HCT116 (cell line): ENCODE measurements around the gene PPM1F. TPM values are rescaled to one million over a fixed set of nuclear protein-coding genes. Genes with fewer than 3 reads are reported as not detected.

ENCODE experiments used
- ATAC-seq: fragments of 200-7000 bp; cut with Tn5 transposase; 2 replicates; pipeline ENCODE4 v1.9.1; 2020; ENCODE audit warnings: mild to moderate bottlenecking, moderate library complexity
- BruUV-seq: library from RNA; stranded (reverse); fragments of 400-500 nt; replicated peaks from 2 replicates; lab custom pipeline; 2021; lab: Mats Ljungman, UMichigan
- CTCF ChIA-PET: fragments of 300-600 bp; sonication (Branson Sonifier 250); formaldehyde crosslinking; loops from one replicate; lab custom pipeline; 2021; ENCODE audit warnings: antibody characterized with exemption; lab: Charles Lee
- POLR2A ChIA-PET: fragments of 300-600, 350-600 bp; sonication (Branson Sonifier 250); formaldehyde crosslinking; loops from one replicate; lab custom pipeline; 2021; ENCODE audit warnings: antibody characterized with exemption; lab: Charles Lee
- RAD21 ChIA-PET, 2 experiments: fragments of 300-600 bp; sonication (Branson Sonifier 250); formaldehyde crosslinking; loops; one replicate each; lab custom pipeline; 2023; ENCODE audit warnings: low total read pairs in 2 of 2; ENCODE audit not compliant: uncharacterized antibody in 2 of 2, unreplicated experiment in 2 of 2, low non-redundant PET in 1 of 2; lab: Charles Lee
- DNase-seq: peaks from one replicate; pipeline ENCODE4 v3.0.0-alpha.2; 2010; ENCODE audit warnings: low read depth, low spot score
- H2AFZ ChIP-seq: fragments of 200-600 bp; shearing (Covaris generic), sonication (generic); 2 replicates; pipeline ENCODE4 v1.6.1; 2017; ENCODE audit warnings: low read depth, mixed run types, mixed read lengths, antibody characterized with exemption, low read length; ENCODE audit not compliant: poor library complexity, severe bottlenecking
- H3K27ac ChIP-seq: 2 replicates; pipeline ENCODE4 v1.5.1; 2012; ENCODE audit warnings: low read depth, low read length
- H3K27me3 ChIP-seq: fragments of 200-600 bp; sonication (generic); 2 replicates; pipeline ENCODE4 v1.6.1; 2016; ENCODE audit warnings: mixed run types, low read length, mixed read lengths; ENCODE audit not compliant: insufficient read depth
- H3K36me3 ChIP-seq, 2 experiments: fragments of 200-500 bp in 1 of 2; fragments of 200-600 bp in 1 of 2; sonication (Bioruptor generic) in 1 of 2; sonication (generic) in 1 of 2; 2 replicates each; pipeline versions ENCODE4 v1.5.1 to v1.6.1; 2014 to 2016; ENCODE audit warnings: low read length in 2 of 2, inconsistent platforms in 1 of 2, mixed read lengths in 1 of 2, mixed run types in 1 of 2; ENCODE audit not compliant: insufficient read depth in 2 of 2, control insufficient read depth in 1 of 2
- H3K4me1 ChIP-seq, 2 experiments: fragments of 200-600 bp in 1 of 2; sonication (generic) in 1 of 2; 2 replicates each; pipeline versions ENCODE4 v1.5.1 to v1.6.1; 2012 to 2017; ENCODE audit warnings: low read length in 2 of 2, inconsistent platforms in 1 of 2, mild to moderate bottlenecking in 1 of 2, mixed read lengths in 1 of 2, mixed run types in 1 of 2, moderate library complexity in 1 of 2; ENCODE audit not compliant: insufficient read depth in 2 of 2, control insufficient read depth in 1 of 2
- H3K4me2 ChIP-seq: fragments of 200-600 bp; sonication (generic); 2 replicates; pipeline ENCODE4 v1.6.1; 2017; ENCODE audit warnings: mixed run types, low read length, mixed read lengths
- H3K4me3 ChIP-seq, 2 experiments: fragments of 200-600 bp in 1 of 2; sonication (generic) in 1 of 2; replicated peaks in 1 of 2; 2 replicates each; pipeline ENCODE4 v1.5.1; 2011 to 2016; ENCODE audit warnings: low read length in 2 of 2, control low read depth in 1 of 2, low read depth in 1 of 2, mild to moderate bottlenecking in 1 of 2, mixed read lengths in 1 of 2, mixed run types in 1 of 2
- H3K79me2 ChIP-seq: fragments of 200-600 bp; sonication (generic); 2 replicates; pipeline ENCODE4 v1.6.1; 2017; ENCODE audit warnings: mild to moderate bottlenecking, mixed run types, low read length, moderate library complexity, mixed read lengths; ENCODE audit not compliant: insufficient read depth
- H3K9ac ChIP-seq: fragments of 200-600 bp; sonication (generic); 2 replicates; pipeline ENCODE4 v1.6.1; 2016; ENCODE audit warnings: low read length, mixed read lengths
- H3K9me2 ChIP-seq: fragments of 200-600 bp; sonication (generic), shearing (Covaris generic); 2 replicates; pipeline ENCODE4 v1.6.1; 2017; ENCODE audit warnings: mixed run types, mild to moderate bottlenecking, moderate library complexity; ENCODE audit not compliant: insufficient read depth
- H3K9me3 ChIP-seq, 2 experiments: fragments of 200-500 bp in 1 of 2; fragments of 200-600 bp in 1 of 2; sonication (Bioruptor generic) in 1 of 2; sonication (generic) in 1 of 2; 2 replicates each; pipeline ENCODE4 v1.6.1; 2014 to 2017; ENCODE audit warnings: low read length in 2 of 2, mixed read lengths in 2 of 2, inconsistent platforms in 1 of 2, low read depth in 1 of 2, mild to moderate bottlenecking in 1 of 2, mixed run types in 1 of 2, moderate library complexity in 1 of 2; ENCODE audit not compliant: control insufficient read depth in 1 of 2, insufficient read depth in 1 of 2
- H4K20me1 ChIP-seq: fragments of 200-600 bp; sonication (generic), shearing (Covaris generic); 2 replicates; pipeline ENCODE4 v1.6.1; 2017; ENCODE audit warnings: mixed run types, mild to moderate bottlenecking, moderate library complexity; ENCODE audit not compliant: insufficient read depth
- ATF3 ChIP-seq: IDR thresholded peaks from 2 replicates; pipeline ENCODE4 v1.6.1; 2012
- CBX3 ChIP-seq: IDR thresholded peaks from 2 replicates; pipeline ENCODE4 v1.6.1; 2012; ENCODE audit warnings: low read depth
- CEBPB ChIP-seq: IDR thresholded peaks from 2 replicates; pipeline ENCODE4 v1.6.1; 2012; ENCODE audit warnings: low read depth
- CTCF ChIP-seq, 3 experiments: fragments of 200-600 bp in 1 of 3; sonication (generic) in 1 of 3; IDR thresholded peaks in 2 of 3; conservative IDR thresholded peaks in 1 of 3; 2 replicates each; pipeline ENCODE4 v1.5.1; 2012 to 2017; ENCODE audit warnings: low read depth in 2 of 3, low read length in 2 of 3, antibody characterized with exemption in 1 of 3, borderline replicate concordance in 1 of 3, control low read depth in 1 of 3, mild to moderate bottlenecking in 1 of 3, mixed read lengths in 1 of 3, mixed run types in 1 of 3, moderate library complexity in 1 of 3; ENCODE audit not compliant: insufficient read depth in 1 of 3
- EGR1 ChIP-seq: IDR thresholded peaks from 2 replicates; pipeline ENCODE4 v1.6.1; 2012; ENCODE audit warnings: low read depth
- EZH2 ChIP-seq: fragments of 200-600 bp; sonication (generic); IDR thresholded peaks from 2 replicates; pipeline ENCODE4 v1.6.1; 2017; ENCODE audit warnings: antibody characterized with exemption, mixed run types
- EZH2phosphoT487 ChIP-seq: fragments of 200-600 bp; IDR thresholded peaks from 2 replicates; pipeline ENCODE4 v1.6.1; 2018; ENCODE audit warnings: antibody characterized with exemption, borderline replicate concordance
- FOSL1 ChIP-seq: IDR thresholded peaks from 2 replicates; pipeline ENCODE4 v1.6.1; 2012; ENCODE audit warnings: low read depth
- JUND ChIP-seq: IDR thresholded peaks from 2 replicates; pipeline ENCODE4 v1.6.1; 2012
- POLR2A ChIP-seq: IDR thresholded peaks from 2 replicates; pipeline ENCODE4 v1.7.0; 2011; ENCODE audit warnings: borderline replicate concordance; ENCODE audit not compliant: insufficient read depth, insufficient read length; ENCODE audit errors: extremely low read depth
- POLR2AphosphoS5 ChIP-seq: IDR thresholded peaks from 2 replicates; pipeline ENCODE4 v1.6.1; 2011; ENCODE audit warnings: mild to moderate bottlenecking, low read depth, low read length, moderate library complexity
- RAD21 ChIP-seq: IDR thresholded peaks from 2 replicates; pipeline ENCODE4 v1.6.1; 2012; ENCODE audit warnings: low read depth, mild to moderate bottlenecking
- SIN3A ChIP-seq: IDR thresholded peaks from 2 replicates; pipeline ENCODE4 v1.6.1; 2012; ENCODE audit warnings: low read depth
- SRF ChIP-seq: IDR thresholded peaks from 2 replicates; pipeline ENCODE4 v1.6.1; 2012; ENCODE audit warnings: low read depth
- TCF7L2 ChIP-seq: IDR thresholded peaks from 2 replicates; pipeline ENCODE4 v1.7.0; 2011; ENCODE audit warnings: borderline replicate concordance, inconsistent platforms; ENCODE audit not compliant: insufficient read depth, insufficient read length; ENCODE audit errors: extremely low read depth
- YY1 ChIP-seq: IDR thresholded peaks from 2 replicates; pipeline ENCODE4 v1.6.1; 2011; ENCODE audit warnings: low read length, low read depth, moderate library complexity, mild to moderate bottlenecking; ENCODE audit not compliant: insufficient replicate concordance; ENCODE audit errors: extremely low read depth
- ZBTB33 ChIP-seq: IDR thresholded peaks from 2 replicates; pipeline ENCODE4 v1.6.1; 2011; ENCODE audit warnings: mild to moderate bottlenecking, low read length, moderate library complexity; ENCODE audit not compliant: insufficient replicate concordance; ENCODE audit errors: extremely low read depth
- ZFX ChIP-seq: fragments of 450-650 bp; IDR thresholded peaks from 2 replicates; pipeline ENCODE4 v1.6.1; 2017
- ZNF274 ChIP-seq: fragments of 200-500 bp; sonication (Bioruptor generic); IDR thresholded peaks from 2 replicates; pipeline ENCODE4 v1.6.1; 2014; ENCODE audit warnings: mild to moderate bottlenecking, low read depth, low read length, inconsistent platforms
- intact Hi-C: fragments of 100-400 bp; cut with micrococcal nuclease; formaldehyde crosslinking; loops from 2 replicates; pipeline ENCODE4 v1.10.0; 2022
- total RNA-seq: library from RNA; stranded (reverse); gene quantifications from one replicate; pipeline ENCODE4 v1.2.1, GENCODE V29; 2021; ENCODE audit not compliant: unreplicated experiment
- TF ChIP-seq, protein P1 (sequence below): IDR thresholded peaks from 2 replicates; pipeline ENCODE4 v1.6.1; 2012; ENCODE audit warnings: low read depth

The PPM1F gene
- total RNA-seq, 1 experiment from 2014 or later = 27.3 TPM

DNA sequence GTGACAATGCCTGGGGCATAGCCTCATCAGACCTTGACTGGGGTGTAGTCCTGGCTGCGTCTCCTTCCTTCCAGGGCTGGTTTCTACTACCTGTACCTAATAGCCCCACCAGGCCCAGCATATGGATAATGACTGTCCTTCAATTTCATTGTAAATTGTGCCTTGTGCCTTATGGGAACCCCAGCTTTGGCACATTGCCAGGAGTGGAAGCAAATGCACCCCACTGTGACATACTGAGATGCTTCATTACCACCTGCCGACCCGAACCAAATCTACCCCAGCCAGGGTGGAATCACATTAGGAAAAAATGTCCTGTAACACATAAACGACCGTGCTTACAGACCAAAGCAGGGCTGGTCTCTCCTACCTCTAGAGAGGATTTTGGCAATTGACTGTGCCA lies 22.6 kb upstream of the PPM1F start:
- intact Hi-C loops = no loop called here
- CTCF ChIA-PET = no interaction called here
- Histone ChIP-seq H3K27ac (no peak overlapping the region), H4K20me1 (no peaks in the 10 kb centered on the region), H3K9me2 (no peaks in the 10 kb centered on the region), H3K4me3 (no peak overlapping the region), H3K27me3 (no peaks in the 10 kb centered on the region), H2AFZ (no peak overlapping the region), H3K36me3 (peaks cover 26 to 33% of the 10 kb centered on the region in 2 experiments), H3K4me1 (no peaks in the 10 kb centered on the region), H3K9ac (no peak overlapping the region), H3K9me3 (no peaks in the 10 kb centered on the region), H3K79me2 (peaks cover 29% of the 10 kb centered on the region), H3K4me2 (no peak overlapping the region)
- no peak for TF ChIP-seq ZFX
- no peak for TF ChIP-seq JUND
- no peak for TF ChIP-seq POLR2AphosphoS5
- TF ChIP-seq SRF = no peak
- TF ChIP-seq ATF3 = no peak
- no peak for TF ChIP-seq FOSL1
- no peak for TF ChIP-seq CTCF (IDR thresholded peaks at IDR 0.05 in 2 of 3, conservative IDR thresholded peaks at IDR 0.05 in 1 of 3; ENCODE audit: borderline replicate concordance in 1 of 3, insufficient read depth in 1 of 3, low read depth in 2 of 3, low read length in 2 of 3)
- TF ChIP-seq EGR1 = no peak
- TF ChIP-seq, protein P1, sequence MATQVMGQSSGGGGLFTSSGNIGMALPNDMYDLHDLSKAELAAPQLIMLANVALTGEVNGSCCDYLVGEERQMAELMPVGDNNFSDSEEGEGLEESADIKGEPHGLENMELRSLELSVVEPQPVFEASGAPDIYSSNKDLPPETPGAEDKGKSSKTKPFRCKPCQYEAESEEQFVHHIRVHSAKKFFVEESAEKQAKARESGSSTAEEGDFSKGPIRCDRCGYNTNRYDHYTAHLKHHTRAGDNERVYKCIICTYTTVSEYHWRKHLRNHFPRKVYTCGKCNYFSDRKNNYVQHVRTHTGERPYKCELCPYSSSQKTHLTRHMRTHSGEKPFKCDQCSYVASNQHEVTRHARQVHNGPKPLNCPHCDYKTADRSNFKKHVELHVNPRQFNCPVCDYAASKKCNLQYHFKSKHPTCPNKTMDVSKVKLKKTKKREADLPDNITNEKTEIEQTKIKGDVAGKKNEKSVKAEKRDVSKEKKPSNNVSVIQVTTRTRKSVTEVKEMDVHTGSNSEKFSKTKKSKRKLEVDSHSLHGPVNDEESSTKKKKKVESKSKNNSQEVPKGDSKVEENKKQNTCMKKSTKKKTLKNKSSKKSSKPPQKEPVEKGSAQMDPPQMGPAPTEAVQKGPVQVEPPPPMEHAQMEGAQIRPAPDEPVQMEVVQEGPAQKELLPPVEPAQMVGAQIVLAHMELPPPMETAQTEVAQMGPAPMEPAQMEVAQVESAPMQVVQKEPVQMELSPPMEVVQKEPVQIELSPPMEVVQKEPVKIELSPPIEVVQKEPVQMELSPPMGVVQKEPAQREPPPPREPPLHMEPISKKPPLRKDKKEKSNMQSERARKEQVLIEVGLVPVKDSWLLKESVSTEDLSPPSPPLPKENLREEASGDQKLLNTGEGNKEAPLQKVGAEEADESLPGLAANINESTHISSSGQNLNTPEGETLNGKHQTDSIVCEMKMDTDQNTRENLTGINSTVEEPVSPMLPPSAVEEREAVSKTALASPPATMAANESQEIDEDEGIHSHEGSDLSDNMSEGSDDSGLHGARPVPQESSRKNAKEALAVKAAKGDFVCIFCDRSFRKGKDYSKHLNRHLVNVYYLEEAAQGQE = no peak
- no peak for TF ChIP-seq YY1
- no peak for TF ChIP-seq CEBPB
- no peak for TF ChIP-seq EZH2
- TF ChIP-seq ZBTB33 = no peak
- TF ChIP-seq SIN3A = no peak
- no peak for TF ChIP-seq CBX3
- no peak for TF ChIP-seq POLR2A
- TF ChIP-seq ZNF274 = no peak
- no peak for TF ChIP-seq RAD21
- TF ChIP-seq EZH2phosphoT487 = no peak
- TF ChIP-seq TCF7L2 = no peak
- BruUV-seq = no TSS peak
- POLR2A ChIA-PET = no interaction called here
- RAD21 ChIA-PET = no interaction called here
- DNase-seq (no peak), ATAC-seq (no peak)
